B cell (primary cell): ENCODE measurements around the gene CLDN20. TPM values are rescaled to one million over a fixed set of nuclear protein-coding genes. Genes with fewer than 3 reads are reported as not detected.

Experiments
- ATAC-seq: fragments of 200-7000 bp; cut with Tn5 transposase; one replicate; pipeline ENCODE4 v1.10.0; 2021; ENCODE audit warnings: low read depth, mild to moderate bottlenecking, moderate number of reproducible peaks, moderate library complexity
- CTCF ChIA-PET: fragments of 350-600 bp; sonication (Branson Sonifier 250); formaldehyde crosslinking; loops from one replicate; lab custom pipeline; 2021; ENCODE audit warnings: antibody characterized with exemption, inconsistent platforms; lab: Charles Lee
- POLR2A ChIA-PET: fragments of 350-600 bp; sonication (Branson Sonifier 250); formaldehyde crosslinking; loops from one replicate; lab custom pipeline; 2021; ENCODE audit warnings: antibody characterized with exemption; lab: Charles Lee
- DNase-seq: peaks from one replicate; pipeline ENCODE4 v3.0.0; 2013
- H2AFZ ChIP-seq: 2 replicates; pipeline ENCODE4 v1.6.1; 2012; ENCODE audit warnings: mild to moderate bottlenecking, low read depth, low read length; ENCODE audit not compliant: insufficient read depth, poor library complexity, severe bottlenecking
- H3K27ac ChIP-seq, 2 donors: 1 replicate in 1 of 2; 2 replicates in 1 of 2; pipeline ENCODE4 v1.5.1; 2012 to 2013; ENCODE audit warnings: low read length in 2 of 2, mild to moderate bottlenecking in 2 of 2, moderate library complexity in 1 of 2
- H3K27me3 ChIP-seq, 4 experiments: fragments of 200-600 bp in 1 of 4; sonication (generic) in 1 of 4; replicated peaks in 1 of 4; 1 replicate in 2 of 4; 2 replicates in 2 of 4; pipeline versions ENCODE4 v1.6.1 to v1.7.0; 2013 to 2016; ENCODE audit warnings: low read length in 3 of 4, mild to moderate bottlenecking in 2 of 4, mixed read lengths in 1 of 4, moderate library complexity in 1 of 4; ENCODE audit not compliant: insufficient read depth in 4 of 4, control insufficient read depth in 3 of 4; ENCODE audit errors: control extremely low read depth in 1 of 4
- H3K36me3 ChIP-seq, 2 experiments: replicated peaks in 1 of 2; 1 replicate in 1 of 2; 2 replicates in 1 of 2; pipeline versions ENCODE4 v1.6.1 to v1.7.1; 2013; ENCODE audit warnings: low read length in 1 of 2; ENCODE audit not compliant: insufficient read depth in 2 of 2, control insufficient read depth in 1 of 2; ENCODE audit errors: control extremely low read depth in 1 of 2, extremely low read depth in 1 of 2
- H3K4me1 ChIP-seq, 2 donors: fragments of 200-600 bp in 1 of 2; sonication (generic) in 1 of 2; 1 replicate in 1 of 2; 2 replicates in 1 of 2; pipeline versions ENCODE4 v1.5.1 to v1.6.1; 2013 to 2017; ENCODE audit warnings: low read length in 2 of 2; ENCODE audit not compliant: control insufficient read depth in 2 of 2, insufficient read depth in 2 of 2
- H3K4me2 ChIP-seq: replicated peaks from 2 replicates; pipeline ENCODE3; 2012; ENCODE audit warnings: mild to moderate bottlenecking, low read depth, low read length; ENCODE audit not compliant: poor library complexity, severe bottlenecking
- H3K4me3 ChIP-seq, 5 experiments: fragments of 200-600 bp in 1 of 5; sonication (generic) in 1 of 5; 1 replicate in 3 of 5; 2 replicates in 2 of 5; pipeline versions ENCODE4 v1.5.1 to v1.7.0; 2011 to 2016; ENCODE audit warnings: low read length in 4 of 5, mild to moderate bottlenecking in 4 of 5, low read depth in 2 of 5, control low read depth in 1 of 5, moderate library complexity in 1 of 5; ENCODE audit not compliant: insufficient read depth in 1 of 5; ENCODE audit errors: control extremely low read depth in 1 of 5, extremely low read depth in 1 of 5
- H3K79me2 ChIP-seq: fragments of 200-600 bp; sonication (generic); one replicate; pipeline ENCODE4 v1.6.0; 2016; ENCODE audit warnings: low read length; ENCODE audit not compliant: control insufficient read depth, insufficient read depth
- H3K9ac ChIP-seq: fragments of 200-600 bp; sonication (generic); 2 replicates; pipeline ENCODE4 v1.6.1; 2017; ENCODE audit warnings: mild to moderate bottlenecking, low read length, moderate library complexity
- H3K9me3 ChIP-seq, 3 donors: one replicate each; pipeline versions ENCODE4 v1.6.1 to v1.7.1; 2013; ENCODE audit warnings: low read length in 2 of 3; ENCODE audit not compliant: control insufficient read depth in 2 of 3, insufficient read depth in 1 of 3; ENCODE audit errors: control extremely low read depth in 1 of 3
- H4K20me1 ChIP-seq: 2 replicates; pipeline ENCODE4 v1.6.0; 2012; ENCODE audit warnings: mild to moderate bottlenecking, low read length; ENCODE audit not compliant: insufficient read depth, control insufficient read depth, poor library complexity, severe bottlenecking
- H3K27ac Mint-ChIP-seq: one replicate; pipeline ENCODE4 v1.8.0; 2021; ENCODE audit warnings: mixed read lengths
- H3K27me3 Mint-ChIP-seq: one replicate; pipeline ENCODE4 v1.8.0; 2021; ENCODE audit warnings: mixed read lengths
- H3K4me1 Mint-ChIP-seq: one replicate; pipeline ENCODE4 v1.8.0; 2021; ENCODE audit warnings: mixed read lengths
- H3K4me3 Mint-ChIP-seq: one replicate; pipeline ENCODE4 v1.8.0; 2021; ENCODE audit warnings: mixed read lengths
- H3K9me3 Mint-ChIP-seq: one replicate; pipeline ENCODE4 v1.8.0; 2022; ENCODE audit warnings: mixed read lengths; ENCODE audit not compliant: insufficient read depth
- CTCF ChIP-seq: fragments of 200-600 bp; IDR thresholded peaks from one replicate; pipeline ENCODE4 v1.8.0; 2022; ENCODE audit warnings: antibody characterized with exemption, mild to moderate bottlenecking
- EZH2 ChIP-seq: IDR thresholded peaks from 2 replicates; pipeline ENCODE4 v1.6.1; 2012; ENCODE audit warnings: borderline replicate concordance, low read depth, mild to moderate bottlenecking, moderate library complexity, low read length; ENCODE audit not compliant: insufficient read depth, poor library complexity, severe bottlenecking
- WGBS: methylation state at CpG from one replicate; pipeline ENCODE4 v1.1.5; 2013; ENCODE audit warnings: missing lambda C conversion rate; ENCODE audit not compliant: insufficient coverage; 5-methylcytosine and 5-hydroxymethylcytosine counted together
- intact Hi-C: fragments of 100-400 bp; cut with micrococcal nuclease; formaldehyde crosslinking; loops from one replicate; pipeline ENCODE4 v1.10.0; 2022
- polyA plus RNA-seq: library from polyadenylated mRNA; depleted of rRNA; stranded (reverse); fragments of >200 nt; gene quantifications from 2 replicates; pipeline ENCODE4 v1.2.3, GENCODE V29; 2012
- total RNA-seq, 2 donors: library from RNA; stranded (reverse); fragments of 120-200 nt in 1 of 2; gene quantifications; 1 replicate in 1 of 2; 2 replicates in 1 of 2; pipeline versions ENCODE4 v1.2.3 to v1.2.4, GENCODE V29; 2013 to 2022

CLDN20 gene
- total and polyA plus RNA-seq, 2 donors (not counting 1 experiment from before 2014, with no cell fraction given): not detected

- Histone ChIP-seq H3K9ac (no peak overlapping the region), H4K20me1 (no peaks in the 10 kb centered on the region), H3K27ac (no peak overlapping the region), H3K4me1 (no peaks in the 10 kb centered on the region), H3K36me3 (peaks cover 0 to 5% of the 10 kb centered on the region in 2 experiments), H3K4me2 (no peak overlapping the region), H3K4me3 (no peak overlapping the region), H2AFZ (no peak overlapping the region), H3K9me3 (peaks cover 0 to 3% (median 0%) of the 10 kb centered on the region in 3 donors), H3K79me2 (no peaks in the 10 kb centered on the region), H3K27me3 (no peaks in the 10 kb centered on the region)
- Mint-ChIP-seq H3K4me1 (peaks cover 2% of the 10 kb centered on the region), H3K4me3 (no peak overlapping the region), H3K9me3 (no peaks in the 10 kb centered on the region), H3K27me3 (no peaks in the 10 kb centered on the region), H3K27ac (no peak overlapping the region)
- no peak for TF ChIP-seq CTCF
- no peak for TF ChIP-seq EZH2
- WGBS: 100% methylated on average over 1 of the region's 2 CpGs
- intact Hi-C loops: no loop called here
- no peak for ATAC-seq
- POLR2A ChIA-PET: no interaction called here
- no peak for DNase-seq
- CTCF ChIA-PET: interaction anchor here (1.2 to 5.9 kb wide), 4 partner anchors 68 to 571 kb away, joined by 3 to 92 read pairs (median 24); no protein-coding TSS in a partner anchor
These were observed 17.0 kb upstream of the CLDN20 start for GRCh38 chr6:155246825-155247224.

- Histone ChIP-seq H3K36me3 (peaks cover 0 to 8% of the 10 kb centered on the region in 2 experiments), H3K79me2 (no peaks in the 10 kb centered on the region), H3K9ac (no peak overlapping the region), H3K27ac (no peak overlapping the region), H3K4me3 (no peak overlapping the region), H3K9me3 (peaks cover 0 to 3% (median 0%) of the 10 kb centered on the region in 3 donors), H3K4me2 (no peak overlapping the region), H3K4me1 (no peaks in the 10 kb centered on the region), H2AFZ (no peak overlapping the region), H4K20me1 (no peaks in the 10 kb centered on the region), H3K27me3 (no peaks in the 10 kb centered on the region)
- peaks cover 2% of the 10 kb centered on the region for H3K4me1 Mint-ChIP-seq
- ChIA-PET POLR2A (no interaction called here), CTCF (interaction anchor here (0.7 to 5.9 kb wide), 15 partner anchors 8 to 572 kb away, joined by 3 to 92 read pairs (median 6); no protein-coding TSS in a partner anchor)
- WGBS: 100% methylated on average over 2 of the region's 5 CpGs
- no peak for ATAC-seq
- intact Hi-C loops: loop anchor here (1.0 kb wide), 5 partner anchors 66 to 572 kb away; no protein-coding TSS in a partner anchor
- H3K9me3 Mint-ChIP-seq: no peaks in the 10 kb centered on the region
- H3K4me3 Mint-ChIP-seq: no peak overlapping the region
- no peak for DNase-seq
- H3K27me3 Mint-ChIP-seq: no peaks in the 10 kb centered on the region
- TF ChIP-seq CTCF: no peak
- TF ChIP-seq EZH2: no peak
- no peak overlapping the region for H3K27ac Mint-ChIP-seq
These were observed 16.2 kb upstream of the CLDN20 start for GRCh38 chr6:155247618-155248007.
